Fibroblast of mammary gland (primary cell): Measurements from ENCODE around the gene DAPK1.

ENCODE experiments used
- DNase-seq: peaks from one replicate; pipeline ENCODE4 v3.0.0-alpha.2; 2010; ENCODE audit warnings: low read depth
- H3K4me3 ChIP-seq: 2 replicates; pipeline ENCODE4 v1.5.1; 2011; ENCODE audit warnings: low read depth, mild to moderate bottlenecking, low read length, moderate library complexity; ENCODE audit not compliant: control insufficient read depth
- TF ChIP-seq, protein P1 (sequence below): conservative IDR thresholded peaks from 2 replicates; pipeline ENCODE4 v1.5.1; 2011; ENCODE audit warnings: low read depth, low read length, inconsistent platforms; ENCODE audit not compliant: control insufficient read depth, insufficient read depth

Gene DAPK1

DNA sequence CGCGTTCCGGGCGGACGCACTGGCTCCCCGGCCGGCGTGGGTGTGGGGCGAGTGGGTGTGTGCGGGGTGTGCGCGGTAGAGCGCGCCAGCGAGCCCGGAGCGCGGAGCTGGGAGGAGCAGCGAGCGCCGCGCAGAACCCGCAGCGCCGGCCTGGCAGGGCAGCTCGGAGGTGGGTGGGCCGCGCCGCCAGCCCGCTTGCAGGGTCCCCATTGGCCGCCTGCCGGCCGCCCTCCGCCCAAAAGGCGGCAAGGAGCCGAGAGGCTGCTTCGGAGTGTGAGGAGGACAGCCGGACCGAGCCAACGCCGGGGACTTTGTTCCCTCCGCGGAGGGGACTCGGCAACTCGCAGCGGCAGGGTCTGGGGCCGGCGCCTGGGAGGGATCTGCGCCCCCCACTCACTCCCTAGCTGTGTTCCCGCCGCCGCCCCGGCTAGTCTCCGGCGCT, at the start of gene DAPK1:
Gene DAPK1 (plus strand): TSS at position 264 of the 442 bp plus-strand sequence. CDS start 1,211 bp downstream, outside the sequence.
- DNase-seq = peak; percentile 13
- H3K4me3 ChIP-seq = peak within 1 kb of the TSS; percentile 34
- TF ChIP-seq, protein P1, sequence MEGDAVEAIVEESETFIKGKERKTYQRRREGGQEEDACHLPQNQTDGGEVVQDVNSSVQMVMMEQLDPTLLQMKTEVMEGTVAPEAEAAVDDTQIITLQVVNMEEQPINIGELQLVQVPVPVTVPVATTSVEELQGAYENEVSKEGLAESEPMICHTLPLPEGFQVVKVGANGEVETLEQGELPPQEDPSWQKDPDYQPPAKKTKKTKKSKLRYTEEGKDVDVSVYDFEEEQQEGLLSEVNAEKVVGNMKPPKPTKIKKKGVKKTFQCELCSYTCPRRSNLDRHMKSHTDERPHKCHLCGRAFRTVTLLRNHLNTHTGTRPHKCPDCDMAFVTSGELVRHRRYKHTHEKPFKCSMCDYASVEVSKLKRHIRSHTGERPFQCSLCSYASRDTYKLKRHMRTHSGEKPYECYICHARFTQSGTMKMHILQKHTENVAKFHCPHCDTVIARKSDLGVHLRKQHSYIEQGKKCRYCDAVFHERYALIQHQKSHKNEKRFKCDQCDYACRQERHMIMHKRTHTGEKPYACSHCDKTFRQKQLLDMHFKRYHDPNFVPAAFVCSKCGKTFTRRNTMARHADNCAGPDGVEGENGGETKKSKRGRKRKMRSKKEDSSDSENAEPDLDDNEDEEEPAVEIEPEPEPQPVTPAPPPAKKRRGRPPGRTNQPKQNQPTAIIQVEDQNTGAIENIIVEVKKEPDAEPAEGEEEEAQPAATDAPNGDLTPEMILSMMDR = no peak

DNA sequence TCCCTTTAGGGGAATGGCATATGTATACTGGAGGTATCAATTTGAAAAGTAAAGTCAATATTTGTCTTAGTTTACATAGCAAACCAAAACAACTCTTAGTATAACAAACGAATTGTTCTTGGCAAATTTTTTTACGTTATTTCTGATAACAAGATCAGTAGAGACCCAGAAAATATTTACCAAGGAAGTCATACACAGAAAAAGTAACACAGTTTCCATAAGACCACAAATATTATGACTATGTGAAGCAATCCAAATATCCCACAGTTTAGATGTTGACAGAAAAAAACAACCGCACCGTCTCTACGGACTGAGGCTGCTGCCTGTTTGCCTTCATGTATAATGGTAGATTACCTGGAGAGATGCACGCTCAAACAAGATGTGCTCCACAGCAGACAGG, 46.5 kb upstream of the DAPK1 start:
- no peak overlapping the region for H3K4me3 ChIP-seq
- TF ChIP-seq, protein P1 = no peak
- DNase-seq = no peak

DNA sequence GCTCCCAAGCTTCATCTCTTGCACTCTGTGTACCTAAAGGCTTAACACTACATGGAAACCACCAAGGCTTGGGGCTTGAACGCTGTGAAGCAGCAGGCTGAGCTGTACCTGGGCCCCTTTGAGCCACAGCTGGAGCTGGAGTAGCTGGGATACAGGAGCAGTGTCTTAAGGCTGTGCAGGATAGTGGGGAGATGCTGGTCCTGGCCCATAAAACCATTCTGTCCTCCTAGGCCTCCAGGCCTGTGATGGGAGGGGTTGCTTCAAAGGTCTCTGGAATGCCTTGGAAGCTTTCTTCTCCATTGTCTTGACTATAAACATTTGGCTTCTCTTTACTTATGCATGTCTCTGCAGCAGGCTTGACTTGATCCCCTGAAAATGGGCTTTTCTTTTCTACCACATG, 42.3 kb upstream of the DAPK1 start:
- TF ChIP-seq, protein P1 = no peak
- no peak for DNase-seq

DNA sequence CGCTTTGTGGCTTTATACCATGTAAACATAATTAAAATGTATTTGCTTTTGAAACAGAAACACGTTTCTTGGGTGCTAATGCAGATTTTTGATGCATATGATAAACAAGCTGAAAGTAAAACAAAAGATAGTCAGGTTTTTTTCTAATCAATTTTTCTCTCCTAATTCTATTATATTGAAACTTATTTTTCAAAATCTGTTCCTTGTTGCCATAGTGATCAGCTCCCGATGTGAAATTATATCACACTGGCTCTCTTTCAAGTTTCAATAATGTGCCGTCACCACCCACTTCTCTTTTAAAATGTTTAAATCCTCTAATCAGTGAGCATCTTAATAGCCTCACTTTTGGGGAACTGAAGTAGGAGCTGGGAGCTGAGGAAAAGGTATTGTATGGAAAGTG, 36.4 kb upstream of the DAPK1 start:
- TF ChIP-seq, protein P1 = no peak
- DNase-seq = no peak
- H3K4me3 ChIP-seq = no peak overlapping the region

More for the DNA sequence above, 42.3 kb upstream of the DAPK1 start:
- H3K4me3 ChIP-seq = no peak overlapping the region

DNA sequence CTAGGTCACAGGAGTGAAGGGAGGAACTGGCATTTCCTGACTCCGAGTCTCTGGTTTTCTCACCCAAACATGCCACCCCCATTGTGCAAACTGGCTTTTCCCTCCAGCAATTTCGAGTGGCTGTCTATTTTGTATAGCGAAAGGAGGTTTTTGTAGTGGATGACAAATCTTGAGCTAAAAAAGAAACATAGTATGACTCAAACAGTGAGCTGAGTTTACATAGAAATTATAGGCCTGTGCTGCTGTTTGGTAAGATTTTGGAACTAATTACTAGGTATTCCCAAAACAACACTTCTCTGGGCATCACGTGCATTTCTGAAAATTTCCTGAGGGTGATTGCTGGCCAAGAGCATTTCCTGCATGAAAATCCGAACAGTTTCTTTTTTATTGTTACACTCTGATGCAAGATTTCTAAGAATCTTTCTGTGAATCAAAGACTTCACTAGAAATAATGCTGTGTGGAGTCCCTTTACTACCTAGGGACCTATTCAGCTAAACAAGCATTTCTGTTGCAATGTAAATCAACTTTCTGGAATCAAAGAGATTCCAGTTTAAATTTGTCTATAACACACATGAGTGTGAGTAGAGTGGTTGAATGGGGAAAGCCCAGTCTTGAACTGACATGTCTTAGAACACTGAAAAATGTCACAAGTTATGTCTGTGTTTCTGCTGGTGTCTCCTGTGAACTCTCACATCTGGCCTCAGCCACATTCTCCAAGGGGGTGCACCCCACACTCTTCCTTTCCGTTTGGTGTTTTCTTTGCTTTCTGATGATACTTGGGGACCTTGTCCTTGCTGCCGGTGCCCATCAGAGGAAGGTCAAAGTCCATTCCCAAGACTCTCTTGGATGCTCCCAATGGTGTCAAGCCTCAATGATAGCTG, 33.3 kb upstream of the DAPK1 start:
- TF ChIP-seq, protein P1 = no peak
- H3K4me3 ChIP-seq = no peak overlapping the region

DNA sequence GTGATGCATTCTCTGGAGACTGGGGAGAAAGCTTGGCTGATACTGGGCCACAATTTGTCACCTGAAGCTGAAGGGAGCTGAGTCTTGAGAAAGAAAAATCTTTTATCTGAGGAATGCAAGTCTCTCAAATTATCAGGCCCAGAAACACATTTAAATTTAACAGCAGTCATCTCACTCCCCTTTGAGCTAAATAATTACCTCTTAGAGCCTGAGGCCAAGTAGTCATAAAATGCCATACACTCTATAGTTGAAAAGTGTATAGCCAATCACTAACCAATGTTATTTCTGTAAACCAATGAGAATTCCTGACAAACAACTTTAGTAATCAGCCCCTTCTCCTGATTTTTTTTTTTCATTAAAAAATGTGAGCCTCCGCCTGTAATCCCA, 32.7 kb upstream of the DAPK1 start:
- H3K4me3 ChIP-seq = no peak overlapping the region
- TF ChIP-seq, protein P1 = no peak
- no peak for DNase-seq

More for the DNA sequence above, 33.3 kb upstream of the DAPK1 start:
- peak; percentile 16 for DNase-seq

DNA sequence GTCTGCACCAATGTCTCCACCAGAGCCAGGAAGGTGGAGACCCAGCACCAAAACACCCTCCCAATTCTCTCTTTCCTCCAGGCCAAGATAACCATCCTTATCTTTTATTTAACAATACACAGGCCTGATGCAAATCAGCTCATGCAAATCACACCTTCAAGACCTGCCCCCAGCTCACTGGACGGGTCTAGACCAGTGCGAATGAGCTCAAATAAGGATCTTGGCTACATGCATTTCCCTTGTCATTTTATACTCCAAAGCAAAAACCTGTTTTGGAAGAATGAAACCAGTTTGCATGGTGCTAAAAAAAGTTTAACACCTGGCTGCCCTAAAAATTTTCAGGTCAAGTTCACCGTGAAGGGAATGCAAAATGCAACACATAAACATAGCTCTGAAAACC, 31.9 kb upstream of the DAPK1 start:
- DNase-seq = no peak
- H3K4me3 ChIP-seq = no peak overlapping the region
- TF ChIP-seq, protein P1 = no peak
